ENCODE data around the gene ZXDC.

ZXDC gene

DNA sequence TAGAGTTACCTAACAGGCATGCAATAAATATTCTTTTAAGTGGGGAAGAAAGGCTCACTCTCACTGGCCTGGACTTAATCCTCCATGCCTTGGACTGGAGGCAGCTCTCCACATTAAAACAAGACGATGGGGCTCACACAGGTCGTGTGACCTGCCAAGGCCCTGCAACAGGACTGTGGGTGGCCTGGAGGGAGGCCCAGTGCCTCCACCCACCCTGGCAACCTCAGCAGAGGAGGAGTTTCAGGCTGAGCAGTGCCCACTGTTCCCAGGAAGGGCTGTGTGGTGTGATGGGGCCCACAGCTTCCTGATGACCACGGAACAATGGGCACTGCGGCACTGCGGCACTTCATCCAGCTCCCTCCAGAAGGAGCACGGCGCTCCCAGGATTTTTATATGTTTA is 36.3 kb upstream of the ZXDC start:
- no peak for DNase-seq (ENCODE audit: low spot score)

GRCh38 chr3:126511291-126511690 is 35.6 kb upstream of the ZXDC start:
- no peak for DNase-seq (ENCODE audit: low spot score)

- no peak for DNase-seq (ENCODE audit: low spot score)
Measured at GRCh38 chr3:126510308-126510910, 34.7 kb upstream of the ZXDC start.

DNA sequence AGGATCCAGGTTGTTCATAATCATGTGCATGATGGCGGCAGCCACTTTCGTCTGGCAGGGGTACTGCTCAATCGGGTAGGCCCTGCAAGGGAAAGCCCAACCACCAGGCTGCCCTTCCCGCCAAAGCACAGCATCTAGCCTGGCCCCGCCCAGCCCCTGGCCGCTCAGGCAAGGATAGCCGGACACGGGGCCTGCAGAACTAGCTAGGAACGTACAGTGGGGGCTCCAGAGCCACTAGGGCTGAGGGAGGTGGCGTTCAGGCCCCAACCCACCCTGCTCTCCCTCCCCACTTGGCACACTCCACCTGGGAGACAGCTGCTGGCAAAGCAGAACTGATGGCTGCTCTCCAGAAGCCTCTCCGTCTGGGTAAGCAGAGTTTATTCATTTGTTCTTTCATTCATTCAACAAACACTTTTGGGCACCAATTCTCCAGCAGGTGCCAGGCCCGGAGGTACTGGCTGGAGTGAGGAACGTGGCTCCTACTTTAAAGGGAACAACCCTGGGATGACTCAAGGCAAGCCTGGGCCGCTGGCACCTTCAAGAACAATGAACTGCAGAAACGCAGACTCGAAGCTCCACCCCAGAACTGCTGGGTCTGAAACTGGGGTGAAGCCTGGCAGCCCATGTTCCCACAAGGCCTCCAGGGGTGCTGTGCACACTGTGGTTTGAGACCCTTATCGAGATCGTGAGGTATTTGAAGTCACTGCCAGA is 34.1 kb upstream of the ZXDC start:
- DNase-seq (ENCODE audit: low spot score): no peak

- no peak for DNase-seq (ENCODE audit: low spot score)
Measured at GRCh38 chr3:126508564-126508964, 32.9 kb upstream of the ZXDC start.

GRCh38 chr3:126507886-126508285 is 32.2 kb upstream of the ZXDC start:
- no peak for DNase-seq (ENCODE audit: low spot score)

DNA sequence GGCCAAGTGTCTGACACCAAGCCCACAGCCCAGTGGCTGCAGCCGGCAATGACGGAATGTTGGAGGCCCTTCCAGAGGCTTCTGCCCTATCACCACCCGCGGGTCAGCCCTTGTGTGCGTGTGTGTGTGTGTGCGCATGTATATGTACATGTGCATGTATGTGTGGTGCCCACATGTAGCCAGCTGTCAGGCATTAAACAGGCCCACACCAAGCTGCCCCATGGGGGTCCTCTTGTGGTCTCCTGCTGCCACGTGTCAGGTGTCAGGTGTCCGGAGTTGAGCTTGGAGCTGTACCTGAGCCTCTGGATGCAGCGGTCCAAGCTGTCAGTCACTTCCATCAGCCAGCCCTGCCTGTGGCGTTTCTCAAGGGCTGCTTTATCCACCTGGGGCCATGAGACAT is 28.0 kb upstream of the ZXDC start:
- DNase-seq (ENCODE audit: low spot score): no peak

GRCh38 chr3:126502656-126503055 is 27.0 kb upstream of the ZXDC start:
- no peak for DNase-seq (ENCODE audit: low spot score)

DNA sequence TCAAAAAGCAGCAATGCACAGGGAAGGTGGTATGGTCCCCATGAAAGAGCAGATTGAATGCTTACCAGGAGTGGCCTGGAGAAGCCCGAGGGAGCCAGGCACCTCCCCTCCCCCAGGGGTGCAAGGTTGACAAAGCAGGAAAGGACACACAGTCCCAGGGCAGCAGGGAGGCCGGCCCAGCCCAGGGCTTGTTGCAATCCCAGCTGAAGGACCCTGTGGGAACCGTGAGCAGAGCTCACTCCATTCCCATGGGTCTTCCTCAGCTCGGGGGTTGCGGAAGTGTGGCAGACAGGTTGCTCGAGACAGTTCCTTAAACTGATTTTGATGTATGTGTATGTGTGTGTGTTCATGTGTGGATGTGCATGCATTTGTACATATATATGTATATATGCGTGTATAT is 26.0 kb upstream of the ZXDC start:
- DNase-seq (ENCODE audit: low spot score): no peak

DNA sequence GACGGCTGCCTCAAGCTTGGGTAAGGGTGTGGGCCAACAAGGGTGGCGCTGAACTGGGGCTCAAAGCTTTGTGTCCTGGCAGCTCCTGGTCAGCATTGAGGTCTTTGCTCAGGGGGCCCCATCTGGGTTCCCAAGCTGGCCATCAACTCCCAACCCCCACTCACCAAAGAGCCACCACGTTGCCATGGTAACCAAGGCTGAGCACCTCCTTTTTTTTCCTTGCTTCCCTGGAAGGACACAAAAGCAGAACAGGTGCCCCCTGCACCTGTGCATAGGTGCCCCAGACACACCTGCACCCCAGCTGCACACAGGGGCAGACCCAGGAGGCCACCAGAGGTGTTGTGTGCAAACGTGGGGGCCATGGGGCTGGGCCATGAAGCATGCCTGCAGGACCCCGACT is 25.4 kb upstream of the ZXDC start:
- DNase-seq (ENCODE audit: low spot score): no peak

DNA sequence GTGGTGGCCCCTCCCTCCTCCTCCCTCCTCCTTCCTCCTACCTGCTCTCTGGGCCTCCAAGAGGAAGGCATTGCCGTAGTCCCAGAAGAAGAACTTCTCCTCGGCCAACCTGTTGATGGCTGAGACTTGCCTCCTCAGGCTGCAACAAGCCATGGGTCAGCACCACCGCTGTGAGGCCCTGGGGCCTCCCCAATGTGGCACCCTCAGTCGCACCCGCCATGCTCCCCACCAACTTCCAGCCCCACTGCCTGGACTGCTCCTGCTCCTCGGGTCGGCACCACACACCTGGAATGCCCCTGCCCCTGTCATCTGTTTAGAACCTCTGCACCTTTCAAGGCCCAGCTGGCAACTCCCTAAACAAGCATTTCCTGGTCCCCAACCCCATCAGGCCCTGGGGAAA is 24.3 kb upstream of the ZXDC start:
- DNase-seq (ENCODE audit: low spot score): no peak

GRCh38 chr3:126499401-126499800 is 23.7 kb upstream of the ZXDC start:
- DNase-seq (ENCODE audit: low spot score): no peak

DNA sequence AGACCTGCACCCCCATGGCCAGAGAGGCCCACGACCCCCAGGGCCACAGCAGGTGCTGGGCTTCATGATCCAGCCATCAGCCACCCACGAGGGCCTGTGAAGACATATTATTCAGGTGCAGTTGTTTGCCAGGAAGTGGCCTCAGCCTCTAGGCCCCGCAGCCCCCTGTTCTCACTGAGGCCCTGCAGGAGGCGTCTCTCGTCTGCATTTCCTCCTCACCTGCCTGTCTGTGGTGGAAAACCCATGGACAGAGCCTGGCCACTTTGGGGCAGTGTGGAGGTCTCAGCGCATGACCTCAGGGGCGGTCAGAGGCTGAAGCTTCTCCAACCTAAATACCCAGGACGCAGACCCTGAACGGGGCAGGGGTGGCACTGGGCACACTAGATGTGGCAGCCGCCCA is 23.2 kb upstream of the ZXDC start:
- DNase-seq (ENCODE audit: low spot score): no peak

- DNase-seq (ENCODE audit: low spot score): no peak
Measured at GRCh38 chr3:126498461-126498860, 22.8 kb upstream of the ZXDC start.

GRCh38 chr3:126497956-126498355 is 22.3 kb upstream of the ZXDC start:
- no peak for DNase-seq (ENCODE audit: low spot score)

DNA sequence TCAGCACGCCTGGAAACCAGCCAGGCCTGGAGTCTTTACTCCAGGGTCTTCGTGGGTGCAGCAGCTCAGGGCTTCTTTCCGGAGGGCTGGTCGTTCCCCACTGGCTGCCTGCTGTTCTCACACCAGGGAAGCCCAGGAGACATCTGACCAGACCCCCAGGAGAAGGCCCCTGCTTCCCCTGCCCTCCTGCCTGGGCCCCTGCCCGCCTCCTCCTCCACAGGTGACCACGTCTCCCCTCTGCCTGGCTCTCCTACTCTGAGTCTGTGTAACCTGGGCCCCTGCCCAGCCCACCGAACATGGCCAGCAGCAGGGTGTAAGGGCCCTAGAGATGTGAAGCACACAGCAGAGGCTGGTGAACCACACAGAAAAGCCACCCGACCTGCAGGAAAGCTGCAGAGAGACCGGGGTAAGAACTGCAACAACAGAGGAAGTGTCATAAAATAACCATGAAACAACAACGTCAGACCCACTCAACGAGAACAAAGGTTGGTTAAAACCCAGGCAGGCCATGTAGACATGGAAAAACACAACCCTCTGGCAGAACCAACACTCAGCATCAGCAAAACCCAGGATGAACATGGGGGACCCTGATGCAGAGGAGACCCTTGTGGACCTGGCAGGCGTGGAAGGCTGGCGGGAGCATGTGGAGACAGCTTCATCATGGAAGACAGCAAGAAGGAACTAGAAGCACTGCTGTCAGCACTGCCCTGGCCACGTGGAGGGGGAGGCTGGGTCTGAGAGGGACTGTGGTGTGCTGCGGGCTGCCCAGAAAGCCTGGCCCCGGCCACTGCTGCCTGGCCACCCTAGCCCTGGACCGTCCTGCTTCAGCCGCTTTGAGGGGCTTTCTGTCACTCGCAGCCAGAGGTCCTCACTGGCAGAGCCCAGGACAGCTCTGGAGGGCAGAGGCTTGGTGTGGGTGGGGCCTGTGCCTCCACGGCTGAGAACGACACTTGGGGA is 21.5 kb upstream of the ZXDC start:
- DNase-seq (ENCODE audit: low spot score): no peak

DNA sequence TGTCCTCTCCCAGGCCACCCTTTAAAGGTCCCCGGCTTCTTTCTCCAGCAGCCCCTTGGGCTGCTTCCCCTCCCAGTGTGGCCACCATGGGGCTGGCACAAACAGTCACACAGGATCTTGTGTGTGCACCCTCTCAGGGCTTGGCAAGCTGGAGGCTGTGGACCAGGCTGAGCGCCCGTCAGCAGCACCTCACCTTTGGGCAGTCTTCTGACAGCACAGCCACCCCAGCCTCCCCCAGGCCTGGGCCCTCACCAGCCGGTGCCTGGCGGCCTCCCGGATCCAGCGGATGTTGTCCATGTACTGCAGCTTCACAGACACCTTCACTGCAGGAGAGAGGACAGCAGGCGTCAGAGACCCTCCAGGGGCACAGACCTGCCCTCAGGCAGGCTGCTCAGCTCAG is 20.1 kb upstream of the ZXDC start:
- DNase-seq (ENCODE audit: low spot score): no peak

- DNase-seq (ENCODE audit: low spot score): no peak
Measured at GRCh38 chr3:126494970-126495230, 19.2 kb upstream of the ZXDC start.

GRCh38 chr3:126494204-126494969 is 18.7 kb upstream of the ZXDC start:
- no peak for DNase-seq (ENCODE audit: low spot score)

- no peak for DNase-seq (ENCODE audit: low spot score)
Measured at GRCh38 chr3:126493739-126494138, 18.0 kb upstream of the ZXDC start.

GRCh38 chr3:126493051-126493450 is 17.4 kb upstream of the ZXDC start:
- DNase-seq (ENCODE audit: low spot score): no peak

DNA sequence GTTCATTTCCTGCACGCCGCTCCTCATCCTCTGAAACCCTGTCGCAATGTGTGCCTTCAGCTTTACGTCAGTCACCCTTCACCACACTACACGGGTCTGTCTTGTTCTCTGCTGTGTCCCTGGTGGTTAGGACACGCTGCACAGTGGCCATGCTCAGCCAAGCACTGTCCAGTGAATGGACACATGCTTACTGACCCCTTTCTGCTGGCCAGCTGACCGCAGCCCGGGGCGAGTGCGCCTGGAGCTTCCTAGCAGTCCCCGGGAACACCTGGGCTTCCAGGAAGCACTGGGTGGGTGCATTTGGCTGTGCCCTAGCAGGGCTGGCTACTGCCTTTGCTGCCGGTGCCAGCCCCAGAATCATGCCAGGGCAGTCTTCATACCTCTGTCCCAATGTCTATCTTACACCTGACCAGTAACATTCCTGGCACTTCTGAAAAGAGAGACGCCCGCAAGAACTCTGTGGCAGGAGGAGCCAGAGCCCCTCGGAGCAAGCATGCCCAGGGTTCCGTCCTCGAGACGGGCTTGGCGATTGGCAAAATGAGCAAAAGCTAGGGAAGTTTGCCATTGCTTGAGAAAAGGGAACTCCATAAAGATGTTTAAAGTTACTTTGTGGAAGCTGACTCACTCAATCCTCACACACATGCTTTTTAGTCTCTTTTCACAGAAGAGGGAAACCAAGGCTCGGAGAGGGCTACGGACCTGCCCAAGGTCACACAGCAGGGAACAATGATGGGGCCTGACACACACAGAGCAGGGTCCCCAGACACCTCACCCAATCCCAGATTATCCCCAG is 15.7 kb upstream of the ZXDC start:
- DNase-seq (ENCODE audit: low spot score): no peak

Data from CD4-positive, alpha-beta T cell treated with Interleukin-6 at 100 ng/mL for 8 hours (primary cell).